Tibial nerve (tissue), 3 donors: ENCODE measurements around the gene RAB4B.

Source experiments
- EP300 ChIP-seq, 2 donors: sonication (generic); formaldehyde crosslinking; IDR thresholded peaks; one replicate each; pipeline ENCODE4 v1.6.1; 2017; ENCODE audit warnings: antibody characterized with exemption in 2 of 2, mild to moderate bottlenecking in 1 of 2
- POLR2A ChIP-seq, 2 donors: fragments of 450-650 bp; IDR thresholded peaks; one replicate each; pipeline ENCODE4 v1.6.1; 2017; ENCODE audit warnings: antibody characterized with exemption in 2 of 2, mild to moderate bottlenecking in 2 of 2, moderate library complexity in 2 of 2

DNA sequence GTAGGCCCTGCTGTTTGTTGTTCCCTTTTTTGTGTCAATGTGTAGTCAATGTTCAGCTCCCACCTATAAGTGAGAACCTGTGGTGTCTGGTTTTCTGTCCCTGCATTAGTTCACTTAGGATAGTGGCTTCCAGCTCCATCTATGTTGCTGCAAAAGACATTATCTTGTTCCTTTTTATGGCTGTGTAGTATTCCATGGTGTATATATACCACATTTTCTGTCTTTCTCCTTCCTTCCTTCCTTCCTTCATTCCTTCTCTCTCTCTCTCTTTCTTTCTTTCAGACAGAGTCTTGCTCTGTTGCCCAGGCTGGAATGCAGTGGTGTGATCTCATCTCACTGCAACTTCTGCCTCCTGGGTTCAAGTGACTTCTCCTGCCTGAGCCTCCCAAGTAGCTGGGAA, 51.2 kb downstream of the RAB4B start:
- TF ChIP-seq EP300 (IDR thresholded peaks at IDR 0.05) (no peak), POLR2A (IDR thresholded peaks at IDR 0.05) (no peak)
